IMR-90 (cell line): Measurements from ENCODE around the gene KLHL7. TPM values are rescaled to one million over a fixed set of nuclear protein-coding genes. Genes with fewer than 3 reads are reported as not detected.

Experiments
- ATAC-seq: fragments of 200-7000 bp; cut with Tn5 transposase; 2 replicates; pipeline ENCODE4 v1.9.1; 2020; ENCODE audit warnings: low read depth, mild to moderate bottlenecking, moderate library complexity
- BruUV-seq: library from RNA; stranded (reverse); fragments of 400-500 nt; replicated peaks from 2 replicates; lab custom pipeline; 2021; lab: Mats Ljungman, UMichigan
- CTCF ChIA-PET: fragments of 300-600 bp; formaldehyde crosslinking; extraction: SDS; loops from one replicate; lab custom pipeline; 2021; ENCODE audit warnings: antibody characterized with exemption; lab: Yijun Ruan, JAX
- POLR2A ChIA-PET: fragments of 300-600 bp; sonication (Branson Sonifier 250); formaldehyde crosslinking; loops from one replicate; lab custom pipeline; 2022; ENCODE audit warnings: antibody characterized with exemption; ENCODE audit not compliant: unreplicated experiment; lab: Charles Lee
- DNase-seq: peaks from one replicate; pipeline ENCODE4 v3.0.0; 2013
- H2AFZ ChIP-seq: replicated peaks from 2 replicates; pipeline ENCODE3; 2013; ENCODE audit warnings: low read length, mild to moderate bottlenecking; ENCODE audit not compliant: poor library complexity
- H2AK5ac ChIP-seq: 2 replicates; pipeline ENCODE4 v1.6.1; 2013; ENCODE audit warnings: low read depth, low read length, inconsistent platforms
- H2AK9ac ChIP-seq: replicated peaks from 2 replicates; pipeline ENCODE3; 2013; ENCODE audit warnings: mild to moderate bottlenecking, low read depth, low read length, moderate library complexity; ENCODE audit not compliant: poor library complexity
- H2BK120ac ChIP-seq: 2 replicates; pipeline ENCODE4 v1.6.1; 2013; ENCODE audit warnings: low read depth, low read length, inconsistent platforms
- H2BK15ac ChIP-seq: 3 replicates; pipeline ENCODE4 v1.6.1; 2013; ENCODE audit warnings: low read depth, low read length, inconsistent platforms
- H2BK20ac ChIP-seq: 2 replicates; pipeline ENCODE4 v1.6.1; 2013; ENCODE audit warnings: low read depth, mild to moderate bottlenecking, inconsistent platforms, low read length, moderate library complexity
- H2BK5ac ChIP-seq: 2 replicates; pipeline ENCODE4 v1.6.1; 2013; ENCODE audit warnings: mild to moderate bottlenecking, low read depth, low read length, inconsistent platforms; ENCODE audit not compliant: poor library complexity, severe bottlenecking
- H3K14ac ChIP-seq: replicated peaks from 2 replicates; pipeline ENCODE4 v1.6.1; 2013; ENCODE audit warnings: low read depth, low read length, inconsistent platforms
- H3K18ac ChIP-seq: 2 replicates; pipeline ENCODE4 v1.6.1; 2013; ENCODE audit warnings: low read depth, low read length, control low read depth
- H3K23ac ChIP-seq: 2 replicates; pipeline ENCODE4 v1.6.1; 2013; ENCODE audit warnings: low read depth, low read length, inconsistent platforms
- H3K27ac ChIP-seq: 2 replicates; pipeline ENCODE4 v1.5.1; 2013; ENCODE audit warnings: mild to moderate bottlenecking, control low read depth, low read length; ENCODE audit not compliant: insufficient read depth
- H3K27me3 ChIP-seq: 2 replicates; pipeline ENCODE4 v1.6.1; 2013; ENCODE audit warnings: low read length; ENCODE audit not compliant: control insufficient read depth, insufficient read depth
- H3K36me3 ChIP-seq: 2 replicates; pipeline ENCODE4 v1.6.1; 2013; ENCODE audit warnings: low read length, mixed read lengths; ENCODE audit not compliant: control insufficient read depth, insufficient read depth
- H3K4ac ChIP-seq: 2 replicates; pipeline ENCODE4 v1.6.1; 2013; ENCODE audit warnings: low read depth, low read length, inconsistent platforms
- H3K4me1 ChIP-seq: 2 replicates; pipeline ENCODE4 v1.6.1; 2013; ENCODE audit warnings: low read length, mixed read lengths; ENCODE audit not compliant: control insufficient read depth, insufficient read depth
- H3K4me2 ChIP-seq: 2 replicates; pipeline ENCODE4 v1.6.1; 2013; ENCODE audit warnings: low read depth, mild to moderate bottlenecking, control low read depth, low read length, moderate library complexity
- H3K4me3 ChIP-seq: 2 replicates; pipeline ENCODE4 v1.5.1; 2013; ENCODE audit warnings: low read depth, mild to moderate bottlenecking, control low read depth, low read length, moderate library complexity; ENCODE audit not compliant: insufficient read depth
- H3K56ac ChIP-seq: 2 replicates; pipeline ENCODE4 v1.6.1; 2013; ENCODE audit warnings: low read length, inconsistent platforms; ENCODE audit not compliant: insufficient read depth; ENCODE audit errors: extremely low read depth
- H3K79me1 ChIP-seq, 2 experiments: 2 replicates each; pipeline ENCODE4 v1.6.1; 2013; ENCODE audit warnings: low read length in 2 of 2, inconsistent platforms in 1 of 2, low read depth in 1 of 2
- H3K9ac ChIP-seq: 2 replicates; pipeline ENCODE4 v1.6.1; 2013; ENCODE audit warnings: low read depth, low read length, control low read depth
- H3K9me1 ChIP-seq: 2 replicates; pipeline ENCODE4 v1.6.1; 2013; ENCODE audit warnings: low read length, inconsistent platforms; ENCODE audit not compliant: insufficient read depth
- H3K9me3 ChIP-seq: 2 replicates; pipeline ENCODE4 v1.6.1; 2013; ENCODE audit warnings: low read length; ENCODE audit not compliant: control insufficient read depth, insufficient read depth
- H4K20me1 ChIP-seq: 2 replicates; pipeline ENCODE4 v1.6.1; 2013; ENCODE audit warnings: low read length, inconsistent platforms; ENCODE audit not compliant: insufficient read depth
- H4K5ac ChIP-seq: 2 replicates; pipeline ENCODE4 v1.6.1; 2013; ENCODE audit warnings: mild to moderate bottlenecking, low read depth, low read length, control low read depth
- H4K8ac ChIP-seq, 2 experiments: 2 replicates each; pipeline ENCODE4 v1.6.1; 2013; ENCODE audit warnings: low read depth in 2 of 2, low read length in 2 of 2, control low read depth in 1 of 2, inconsistent platforms in 1 of 2
- H4K91ac ChIP-seq: 2 replicates; pipeline ENCODE4 v1.6.1; 2013; ENCODE audit warnings: low read depth, low read length, inconsistent platforms; ENCODE audit not compliant: insufficient read depth
- BHLHE40 ChIP-seq: fragments of 150-350 bp; IDR thresholded peaks from 2 replicates; pipeline ENCODE4 v1.6.1; 2016; ENCODE audit warnings: mild to moderate bottlenecking, low read depth, low read length
- CEBPB ChIP-seq: IDR thresholded peaks from 2 replicates; pipeline ENCODE4 v1.6.1; 2012; ENCODE audit warnings: low read depth, low read length, improper control_type of control experiment
- CHD1 ChIP-seq: IDR thresholded peaks from 2 replicates; pipeline ENCODE4 v1.6.1; 2012; ENCODE audit warnings: low read depth, low read length, improper control_type of control experiment
- CTCF ChIP-seq: conservative IDR thresholded peaks from 2 replicates; pipeline ENCODE4 v1.5.1; 2012; ENCODE audit warnings: mild to moderate bottlenecking, low read depth, low read length, improper control_type of control experiment
- ELK1 ChIP-seq: fragments of 150-350 bp; IDR thresholded peaks from 2 replicates; pipeline ENCODE4 v1.6.1; 2016; ENCODE audit warnings: low read depth, mild to moderate bottlenecking, low read length, moderate library complexity, borderline replicate concordance
- FOS ChIP-seq: fragments of 150-350 bp; IDR thresholded peaks from 2 replicates; pipeline ENCODE4 v1.6.1; 2016; ENCODE audit warnings: low read depth, low read length
- MAFK ChIP-seq: IDR thresholded peaks from 2 replicates; pipeline ENCODE4 v1.6.1; 2012; ENCODE audit warnings: low read depth, low read length, improper control_type of control experiment
- MAZ ChIP-seq: IDR thresholded peaks from 2 replicates; pipeline ENCODE4 v1.6.1; 2012; ENCODE audit warnings: low read depth, mild to moderate bottlenecking, low read length, improper control_type of control experiment, moderate library complexity, borderline replicate concordance
- MXI1 ChIP-seq: IDR thresholded peaks from 2 replicates; pipeline ENCODE4 v1.6.1; 2012; ENCODE audit warnings: low read depth, mild to moderate bottlenecking, low read length, moderate library complexity, borderline replicate concordance
- NFE2L2 ChIP-seq: fragments of 150-350 bp; IDR thresholded peaks from 2 replicates; pipeline ENCODE4 v1.6.1; 2016; ENCODE audit warnings: low read depth, mild to moderate bottlenecking, low read length
- POLR2A ChIP-seq: IDR thresholded peaks from 2 replicates; pipeline ENCODE4 v1.6.1; 2012; ENCODE audit warnings: mild to moderate bottlenecking, low read depth, low read length
- RAD21 ChIP-seq: IDR thresholded peaks from 2 replicates; pipeline ENCODE4 v1.6.1; 2012; ENCODE audit warnings: low read length, improper control_type of control experiment
- RCOR1 ChIP-seq: IDR thresholded peaks from 2 replicates; pipeline ENCODE4 v1.6.1; 2012; ENCODE audit warnings: mild to moderate bottlenecking, low read length, improper control_type of control experiment; ENCODE audit not compliant: insufficient replicate concordance
- RFX5 ChIP-seq: IDR thresholded peaks from 2 replicates; pipeline ENCODE4 v1.8.0; 2012; ENCODE audit warnings: low read depth, mild to moderate bottlenecking, low read length, moderate library complexity
- SMC3 ChIP-seq: fragments of 150-350 bp; IDR thresholded peaks from 2 replicates; pipeline ENCODE4 v1.6.1; 2016; ENCODE audit warnings: low read depth, mild to moderate bottlenecking, antibody characterized with exemption, low read length, moderate library complexity
- USF2 ChIP-seq: fragments of 150-350 bp; IDR thresholded peaks from 2 replicates; pipeline ENCODE4 v1.6.1; 2017; ENCODE audit warnings: mild to moderate bottlenecking, antibody characterized with exemption, low read length, low read depth
- WGBS, 2 experiments: methylation state at CpG; one replicate each; pipeline versions ENCODE4 v1.1.5 to v1.1.7; 2013; ENCODE audit warnings: missing lambda C conversion rate in 2 of 2; ENCODE audit not compliant: insufficient read length in 1 of 2; ENCODE audit errors: extremely low coverage in 2 of 2; 5-methylcytosine and 5-hydroxymethylcytosine counted together
- dilution Hi-C: fragments of 300-500 bp; cut with HindIII; formaldehyde crosslinking; loops from one replicate; pipeline ENCODE4 v1.14.3; 2018; ENCODE audit warnings: low sequenced_read_pairs; ENCODE audit not compliant: unreplicated experiment
- in situ Hi-C: fragments of 300-500 bp; cut with MboI; formaldehyde crosslinking; loops from 3 replicates; pipeline ENCODE4 v1.14.3; 2019; ENCODE audit warnings: low sequenced_read_pairs, inconsistent platforms, mixed read lengths
- intact Hi-C: fragments of 100-400 bp; cut with micrococcal nuclease; formaldehyde crosslinking; loops from 2 replicates; pipeline ENCODE4 v1.10.0; 2022
- polyA plus RNA-seq, 3 experiments: library from polyadenylated mRNA; depleted of rRNA; stranded (reverse); fragments of >200 nt; gene quantifications; 2 replicates each; pipeline ENCODE4 v1.2.3, GENCODE V29; 2012; ENCODE audit warnings: low replicate concordance in 1 of 3
- total RNA-seq: library from RNA; depleted of rRNA; stranded (reverse); fragments of >200 nt; gene quantifications from 2 replicates; pipeline ENCODE4 v1.2.3, GENCODE V29; 2012

Gene KLHL7
- total and polyA plus RNA-seq, 2 of the 4 experiments (the other 2 are of a cell fraction) = 24.6 to 29.2 TPM

GRCh38 chr7:23136216-23136615 is 30.6 kb downstream of the KLHL7 start:
- Histone ChIP-seq H3K4me2 (peak overlapping the region; percentile 44), H3K4me3 (no peak overlapping the region), H2AK9ac (no peak overlapping the region), H3K9me1 (no peaks in the 10 kb centered on the region), H3K36me3 (peaks cover 1% of the 10 kb centered on the region), H2BK15ac (no peak overlapping the region), H4K20me1 (no peaks in the 10 kb centered on the region), H2BK5ac (peak overlapping the region; percentile 71), H2AFZ (no peak overlapping the region), H3K23ac (no peak overlapping the region), H3K14ac (0 out of 2 replicates have a peak overlapping the region, but pooled peaks have one; percentile 35), H4K8ac (no peak overlapping the region), H3K79me1 (no peaks in the 10 kb centered on the region), H2BK120ac (no peak overlapping the region), H4K5ac (no peak overlapping the region), H2BK20ac (no peak overlapping the region), H3K4ac (no peak overlapping the region), H4K91ac (no peak overlapping the region), H2AK5ac (no peak overlapping the region), H3K27me3 (no peaks in the 10 kb centered on the region), H3K9me3 (no peaks in the 10 kb centered on the region), H3K4me1 (peaks cover 3% of the 10 kb centered on the region), H3K56ac (no peak overlapping the region), H3K18ac (no peak overlapping the region), H3K27ac (no peak overlapping the region), H3K9ac (no peak overlapping the region)
- DNase-seq (peak; percentile 72), ATAC-seq (peak; percentile 96)
- intact Hi-C loops = no loop called here
- dilution Hi-C loops = no loop called here
- ChIA-PET CTCF (interaction anchor here (1.1 to 1.2 kb wide), 2 partner anchors 11 to 50 kb away, joined by 3 read pairs; no protein-coding TSS in a partner anchor), POLR2A (no interaction called here)
- in situ Hi-C loops = no loop called here
- BruUV-seq = no TSS peak
- WGBS, 2 experiments = 17% methylated on average over 1 of the region's 1 CpG; no CpG with 5 or more reads in 1 of the 2 experiments
- TF ChIP-seq FOS (no peak), MAFK (no peak), CTCF (no peak), MXI1 (no peak), RCOR1 (no peak), CHD1 (no peak), NFE2L2 (no peak), SMC3 (no peak), CEBPB (no peak), USF2 (no peak), RAD21 (no peak), POLR2A (no peak), ELK1 (no peak), MAZ (no peak), RFX5 (no peak), BHLHE40 (no peak)
